Endothelial cell (in vitro differentiated cells): ENCODE measurements around the gene ACOXL. TPM values are rescaled to one million over a fixed set of nuclear protein-coding genes. Genes with fewer than 3 reads are reported as not detected.

Source experiments
- DNase-seq: peaks from one replicate; pipeline ENCODE4 v3.0.0; 2021; ENCODE audit warnings: low spot score
- H3K27ac Mint-ChIP-seq: one replicate; pipeline ENCODE4 v1.8.0; 2021; ENCODE audit warnings: mixed read lengths, inconsistent platforms; ENCODE audit not compliant: unreplicated experiment
- H3K27me3 Mint-ChIP-seq: one replicate; pipeline ENCODE4 v1.8.0; 2021; ENCODE audit warnings: mild to moderate bottlenecking, moderate library complexity, mixed read lengths, inconsistent platforms; ENCODE audit not compliant: unreplicated experiment
- H3K36me3 Mint-ChIP-seq: one replicate; pipeline ENCODE4 v1.8.0; 2021; ENCODE audit warnings: mild to moderate bottlenecking, low read depth, mixed read lengths, inconsistent platforms; ENCODE audit not compliant: unreplicated experiment
- H3K4me1 Mint-ChIP-seq: one replicate; pipeline ENCODE4 v1.8.0; 2021; ENCODE audit warnings: mild to moderate bottlenecking, mixed read lengths, inconsistent platforms; ENCODE audit not compliant: unreplicated experiment
- H3K4me3 Mint-ChIP-seq: one replicate; pipeline ENCODE4 v1.8.0; 2021; ENCODE audit warnings: mild to moderate bottlenecking, mixed read lengths, inconsistent platforms; ENCODE audit not compliant: unreplicated experiment
- H3K9me3 Mint-ChIP-seq: one replicate; pipeline ENCODE4 v1.8.0; 2021; ENCODE audit warnings: mixed read lengths, inconsistent platforms; ENCODE audit not compliant: unreplicated experiment
- total RNA-seq: library from RNA; stranded (reverse); fragmentation: NEBNext Ultra II Directional; extraction: Animal tissue kit (Norgen Biotek cat#: 25700); gene quantifications from one replicate; pipeline ENCODE4 v1.2.1, GENCODE V29; 2021; ENCODE audit not compliant: unreplicated experiment
- TF ChIP-seq, protein P1 (sequence below): fragments of 200-600 bp; sonication (generic); IDR thresholded peaks from one replicate; pipeline ENCODE4 v1.5.0; 2021; ENCODE audit warnings: antibody characterized with exemption; ENCODE audit not compliant: unreplicated experiment

The ACOXL gene
- total RNA-seq, 1 donor from 2014 or later, result 0.44 TPM

DNA sequence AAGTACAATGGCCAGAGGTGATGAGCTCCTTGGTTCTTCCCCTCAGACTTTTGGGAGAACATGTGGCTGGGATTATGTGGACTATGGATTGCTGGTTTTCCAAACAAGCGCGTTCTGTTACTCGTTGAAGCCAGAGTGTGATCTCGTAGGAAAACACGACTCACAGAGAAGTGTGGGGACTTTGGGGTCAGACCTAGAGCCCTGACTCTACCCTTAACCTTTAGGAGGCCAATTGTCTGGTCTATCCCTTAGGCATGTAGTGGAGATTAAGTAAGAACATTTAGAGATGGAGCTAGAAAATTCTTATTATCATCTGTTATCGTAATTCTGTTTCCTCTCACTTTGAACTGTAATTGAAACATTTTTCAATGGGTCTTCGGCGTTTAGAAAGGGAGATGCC is 424.2 kb downstream of the ACOXL start:
- Mint-ChIP-seq H3K27ac (no peak overlapping the region), H3K27me3 (peaks cover 2% of the 10 kb centered on the region), H3K36me3 (peaks cover 27% of the 10 kb centered on the region), H3K4me1 (peaks cover 50% of the 10 kb centered on the region), H3K9me3 (no peaks in the 10 kb centered on the region), H3K4me3 (no peak overlapping the region)
- DNase-seq, result no peak
- TF ChIP-seq, protein P1, sequence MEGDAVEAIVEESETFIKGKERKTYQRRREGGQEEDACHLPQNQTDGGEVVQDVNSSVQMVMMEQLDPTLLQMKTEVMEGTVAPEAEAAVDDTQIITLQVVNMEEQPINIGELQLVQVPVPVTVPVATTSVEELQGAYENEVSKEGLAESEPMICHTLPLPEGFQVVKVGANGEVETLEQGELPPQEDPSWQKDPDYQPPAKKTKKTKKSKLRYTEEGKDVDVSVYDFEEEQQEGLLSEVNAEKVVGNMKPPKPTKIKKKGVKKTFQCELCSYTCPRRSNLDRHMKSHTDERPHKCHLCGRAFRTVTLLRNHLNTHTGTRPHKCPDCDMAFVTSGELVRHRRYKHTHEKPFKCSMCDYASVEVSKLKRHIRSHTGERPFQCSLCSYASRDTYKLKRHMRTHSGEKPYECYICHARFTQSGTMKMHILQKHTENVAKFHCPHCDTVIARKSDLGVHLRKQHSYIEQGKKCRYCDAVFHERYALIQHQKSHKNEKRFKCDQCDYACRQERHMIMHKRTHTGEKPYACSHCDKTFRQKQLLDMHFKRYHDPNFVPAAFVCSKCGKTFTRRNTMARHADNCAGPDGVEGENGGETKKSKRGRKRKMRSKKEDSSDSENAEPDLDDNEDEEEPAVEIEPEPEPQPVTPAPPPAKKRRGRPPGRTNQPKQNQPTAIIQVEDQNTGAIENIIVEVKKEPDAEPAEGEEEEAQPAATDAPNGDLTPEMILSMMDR, result no peak

DNA sequence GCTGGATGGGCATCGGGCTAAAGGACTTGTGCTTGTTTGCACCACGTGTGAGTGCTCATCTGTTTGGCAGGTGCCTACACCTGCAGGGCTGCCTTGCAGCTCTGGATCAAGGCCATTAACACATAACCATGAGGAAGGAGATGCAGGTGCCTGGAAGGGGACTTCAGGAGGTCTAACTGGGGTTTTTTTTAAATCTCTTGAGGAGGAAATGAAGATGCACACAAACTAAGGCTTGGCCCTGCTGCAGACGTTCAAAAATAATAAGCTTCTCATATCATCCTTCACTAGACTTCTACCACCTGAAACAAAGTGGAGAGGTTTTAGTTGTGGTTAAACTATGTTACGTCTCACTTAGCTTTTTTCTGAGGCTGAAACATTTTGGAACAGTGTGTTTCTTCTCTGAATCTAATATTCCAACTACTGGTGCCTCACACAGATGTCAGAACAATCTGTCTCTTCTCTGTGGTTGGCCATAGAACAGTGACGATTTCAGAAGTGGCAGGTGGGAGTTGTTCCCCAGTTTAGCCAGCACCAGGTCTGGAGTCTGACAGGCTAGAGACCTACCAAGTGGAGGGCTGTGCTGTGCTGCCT is 424.8 kb downstream of the ACOXL start:
- peaks cover 22% of the 10 kb centered on the region for H3K36me3 Mint-ChIP-seq
- peaks cover 56% of the 10 kb centered on the region for H3K4me1 Mint-ChIP-seq
- no peak overlapping the region for H3K4me3 Mint-ChIP-seq
- H3K27me3 Mint-ChIP-seq, result peaks cover 2% of the 10 kb centered on the region
- no peak for DNase-seq
- no peak overlapping the region for H3K27ac Mint-ChIP-seq
- H3K9me3 Mint-ChIP-seq, result no peaks in the 10 kb centered on the region
- TF ChIP-seq, protein P1, result no peak

DNA sequence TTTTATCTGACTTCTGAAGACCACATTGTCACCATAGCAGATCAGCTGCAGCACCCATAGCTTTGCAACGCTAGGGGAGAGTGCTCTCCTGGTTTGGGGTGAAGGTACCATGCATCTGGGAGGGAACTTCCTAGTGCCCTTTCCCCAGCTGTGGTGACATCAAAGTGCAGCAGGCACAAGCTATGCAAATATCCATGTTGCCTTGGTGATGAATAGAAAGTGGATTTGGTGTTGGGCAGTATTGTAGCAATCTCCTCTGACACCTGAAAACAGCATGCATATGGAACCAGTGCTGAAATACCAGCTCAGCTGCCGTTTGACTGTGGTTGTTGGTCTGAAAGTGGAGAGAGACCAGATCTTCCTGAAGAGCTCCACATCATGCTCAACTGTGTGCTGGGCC is 425.4 kb downstream of the ACOXL start:
- H3K27me3 Mint-ChIP-seq, result peaks cover 2% of the 10 kb centered on the region
- peaks cover 63% of the 10 kb centered on the region for H3K4me1 Mint-ChIP-seq
- H3K9me3 Mint-ChIP-seq, result no peaks in the 10 kb centered on the region
- H3K36me3 Mint-ChIP-seq, result peaks cover 22% of the 10 kb centered on the region
- DNase-seq, result no peak
- TF ChIP-seq, protein P1, result no peak
- no peak overlapping the region for H3K4me3 Mint-ChIP-seq
- no peak overlapping the region for H3K27ac Mint-ChIP-seq

- no peaks in the 10 kb centered on the region for H3K9me3 Mint-ChIP-seq
- peaks cover 76% of the 10 kb centered on the region for H3K4me1 Mint-ChIP-seq
- no peak for DNase-seq
- H3K27me3 Mint-ChIP-seq, result peaks cover 2% of the 10 kb centered on the region
- no peak overlapping the region for H3K27ac Mint-ChIP-seq
- no peak overlapping the region for H3K4me3 Mint-ChIP-seq
- TF ChIP-seq, protein P1, result no peak
- H3K36me3 Mint-ChIP-seq, result peaks cover 25% of the 10 kb centered on the region
Observed at GRCh38 chr2:111159641-111160040, 427.3 kb downstream of the ACOXL start.

- no peak overlapping the region for H3K27ac Mint-ChIP-seq
- peaks cover 73% of the 10 kb centered on the region for H3K4me1 Mint-ChIP-seq
- H3K4me3 Mint-ChIP-seq, result no peak overlapping the region
- peaks cover 35% of the 10 kb centered on the region for H3K36me3 Mint-ChIP-seq
- H3K9me3 Mint-ChIP-seq, result no peaks in the 10 kb centered on the region
- no peak for DNase-seq
- peaks cover 2% of the 10 kb centered on the region for H3K27me3 Mint-ChIP-seq
- TF ChIP-seq, protein P1, result no peak
Observed at GRCh38 chr2:111160758-111161157, 428.4 kb downstream of the ACOXL start.
